AG20443 (cell line): ENCODE data around the gene SLC39A9.
"Not testable (repeated sequence)": the region's sequence is repeated elsewhere in the genome, so short reads cannot be mapped to it uniquely, and the experiment has no call there.

Experiments used
- DNase-seq: peaks from one replicate; pipeline ENCODE4 v3.0.0; 2012; ENCODE audit warnings: low spot score, mixed read lengths

Gene SLC39A9

GRCh38 chr14:69370061-69370460 is 28.4 kb upstream of the SLC39A9 start:
- DNase-seq = no peak

DNA sequence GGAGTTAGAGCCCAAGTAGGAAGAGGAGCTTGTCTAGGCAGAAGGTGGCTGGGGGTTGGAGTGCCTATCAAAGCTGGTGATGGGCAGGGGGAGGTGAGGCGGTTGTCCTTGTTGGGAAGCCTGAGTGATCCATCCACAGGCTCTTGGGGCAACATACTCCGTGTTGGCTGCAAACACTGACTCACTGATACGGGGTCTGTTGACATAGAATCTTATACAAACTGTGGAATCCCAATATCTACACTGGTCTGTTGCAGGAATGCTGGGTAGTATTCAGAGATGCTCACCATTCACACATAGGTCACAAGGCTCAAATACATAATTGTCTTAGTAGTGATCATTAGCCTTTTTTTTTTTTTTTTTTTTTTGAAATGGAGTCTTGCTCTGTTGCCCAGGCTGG is 26.3 kb upstream of the SLC39A9 start:
- no peak for DNase-seq

DNA sequence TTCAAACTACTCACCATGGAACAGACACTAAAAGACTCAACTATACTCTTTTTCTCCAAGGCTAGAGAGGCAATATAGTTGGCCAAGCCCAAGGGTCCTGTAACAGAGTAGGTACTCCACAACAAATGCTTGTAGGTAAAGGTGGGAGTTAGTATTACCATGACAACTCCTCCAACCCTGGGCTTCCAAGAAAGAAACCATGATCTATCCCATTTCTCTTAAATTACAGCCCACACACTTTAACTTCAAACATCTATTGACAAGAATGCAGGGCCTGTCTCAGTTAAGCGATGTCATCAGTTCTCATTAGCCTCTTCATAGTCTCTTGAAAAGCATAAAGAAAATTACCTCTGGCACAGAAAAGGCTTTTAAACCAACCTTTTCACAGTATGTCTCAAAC is 25.4 kb upstream of the SLC39A9 start:
- no peak for DNase-seq

GRCh38 chr14:69374235-69374634 is 24.3 kb upstream of the SLC39A9 start:
- no peak for DNase-seq

- DNase-seq = no peak
Observed at GRCh38 chr14:69375182-69375581, 23.3 kb upstream of the SLC39A9 start.

DNA sequence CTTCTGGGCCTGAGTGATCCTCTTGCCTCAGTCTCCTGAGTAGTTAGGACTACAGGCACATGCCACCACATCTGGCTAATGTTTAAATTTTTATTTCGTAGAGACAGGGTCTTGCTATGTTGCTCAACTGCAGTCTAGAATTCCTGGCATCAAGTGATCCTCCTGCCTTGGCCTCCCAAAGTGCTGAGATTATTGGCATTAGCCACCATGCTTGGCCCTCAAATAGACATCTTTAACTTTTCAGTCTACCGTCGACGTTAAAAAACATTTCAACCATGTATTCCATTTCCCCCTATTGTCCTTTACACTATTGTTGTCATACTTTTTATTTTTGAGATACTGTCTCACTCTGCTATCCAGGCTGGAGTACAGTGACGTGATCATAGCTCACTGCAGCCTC is 22.8 kb upstream of the SLC39A9 start:
- DNase-seq = no peak

DNA sequence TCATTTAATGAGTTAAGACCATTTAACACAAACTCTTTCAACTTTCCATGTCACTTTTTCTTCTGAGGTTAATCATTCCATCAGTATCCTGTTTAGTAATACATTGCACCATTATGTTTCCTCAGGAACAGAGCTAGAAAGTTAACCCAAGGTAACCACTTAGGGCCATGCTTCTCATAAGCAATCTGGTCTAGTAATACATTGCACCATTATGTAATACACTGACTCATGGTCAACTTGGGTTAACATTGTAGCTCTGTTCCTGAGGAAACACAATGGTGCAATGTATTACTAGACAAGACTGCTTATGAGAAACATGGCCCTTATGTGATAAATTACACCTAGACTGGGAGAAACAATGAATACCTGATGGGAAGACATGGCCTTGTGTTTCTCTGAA is 22.1 kb upstream of the SLC39A9 start:
- no peak for DNase-seq

GRCh38 chr14:69378274-69378673 is 20.2 kb upstream of the SLC39A9 start:
- DNase-seq = no peak

DNA sequence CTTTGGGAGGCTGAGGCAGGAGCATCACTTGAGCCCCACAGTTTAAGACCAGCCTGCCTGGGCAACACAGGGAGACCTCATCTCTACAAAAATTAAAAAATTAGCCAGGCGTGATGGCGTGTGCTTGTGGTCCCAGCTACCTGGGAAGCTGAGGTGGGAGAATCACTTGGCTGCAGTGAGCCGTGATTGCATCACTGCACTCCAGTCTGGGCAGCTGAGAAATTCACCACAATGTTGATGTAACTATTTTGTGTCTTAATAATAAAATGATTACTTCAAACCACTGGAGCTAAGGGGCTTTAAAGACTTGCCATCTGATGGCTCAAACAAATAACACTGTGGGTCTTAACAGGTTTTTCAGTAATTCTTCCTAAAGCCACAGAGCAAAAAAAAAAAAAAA is 11.2 kb upstream of the SLC39A9 start:
- DNase-seq = no peak

DNA sequence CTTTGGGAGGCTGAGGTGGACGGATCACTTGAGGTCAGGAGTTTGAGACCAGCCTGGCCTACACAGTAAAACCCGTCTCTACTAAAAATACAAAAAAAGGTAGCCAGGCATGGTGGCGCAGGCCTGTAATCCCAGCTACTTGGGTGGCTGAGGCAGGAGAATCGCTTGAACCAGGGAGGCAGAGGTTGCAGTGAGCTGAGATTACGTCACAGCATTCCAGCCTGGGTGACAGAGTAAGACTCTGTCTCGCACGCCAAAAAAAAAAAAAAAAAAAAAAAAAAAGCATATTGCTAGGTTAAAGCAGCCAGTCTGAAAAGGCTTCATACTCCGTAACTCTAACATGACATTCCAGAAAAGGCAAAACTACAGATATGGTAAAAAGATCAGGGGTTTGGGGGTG is 7.1 kb upstream of the SLC39A9 start:
- not testable (repeated sequence) for DNase-seq

- no peak for DNase-seq
Observed at GRCh38 chr14:69392481-69392880, 6.0 kb upstream of the SLC39A9 start.

GRCh38 chr14:69395929-69396328 is 2.6 kb upstream of the SLC39A9 start:
- DNase-seq = no peak

DNA sequence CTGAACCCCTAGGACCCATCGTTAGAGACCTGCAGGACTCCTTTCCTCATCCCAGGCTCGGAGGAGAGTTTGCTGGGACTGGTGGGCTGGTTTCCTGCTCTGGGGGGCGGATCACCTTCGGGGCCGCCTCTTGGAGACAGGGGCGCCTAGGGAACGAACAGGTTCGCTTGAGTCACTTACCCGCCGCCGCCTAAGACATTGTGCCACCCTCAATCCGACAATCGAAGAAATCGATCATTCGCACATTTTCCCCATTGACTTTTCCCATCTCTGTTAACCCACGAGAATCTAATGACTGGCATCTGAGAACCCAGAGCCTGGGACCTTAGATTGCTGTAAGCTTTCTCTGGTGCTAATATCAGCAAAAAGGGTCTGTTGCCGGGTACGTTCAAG is 322 bp downstream of the SLC39A9 start:
- DNase-seq = no peak

DNA sequence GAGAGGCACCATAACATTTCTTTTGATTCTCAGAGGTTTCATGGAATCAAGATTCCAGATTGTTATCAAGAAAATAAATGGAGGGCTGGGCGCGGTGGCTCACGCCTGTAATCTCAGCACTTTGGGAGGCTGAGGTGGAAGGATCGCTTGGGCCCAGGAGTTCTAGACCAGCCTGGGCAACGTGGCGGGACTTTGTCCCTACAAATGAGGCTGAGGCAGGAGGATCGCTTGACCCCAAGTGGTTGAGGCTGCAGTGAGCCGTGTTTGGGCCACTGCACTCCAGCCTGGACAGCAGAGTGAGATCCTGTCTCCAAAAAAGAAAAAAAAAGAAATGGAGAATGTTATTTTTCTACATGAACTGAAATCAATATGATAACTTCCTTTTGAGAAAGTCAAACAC is 1.3 kb downstream of the SLC39A9 start:
- DNase-seq = no peak

DNA sequence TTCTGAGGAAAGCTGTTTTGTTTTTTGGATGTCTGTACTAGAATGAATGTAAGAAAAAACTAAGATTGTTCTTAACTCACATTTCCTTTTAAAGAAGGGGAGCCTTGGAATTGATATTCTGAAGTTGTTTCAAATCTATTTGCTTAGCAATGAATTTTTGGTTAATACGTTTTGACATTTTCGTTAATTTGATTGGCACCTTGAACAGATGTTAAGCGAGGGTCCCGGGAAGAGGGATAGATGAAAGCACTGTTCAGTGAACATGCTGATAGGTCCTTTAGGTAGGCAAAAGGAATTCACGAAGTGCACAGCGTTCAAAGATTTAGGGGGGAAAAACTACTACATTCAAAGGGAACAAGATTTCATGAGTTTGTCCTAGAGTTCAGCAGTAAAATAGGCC is 1.7 kb downstream of the SLC39A9 start:
- no peak for DNase-seq

DNA sequence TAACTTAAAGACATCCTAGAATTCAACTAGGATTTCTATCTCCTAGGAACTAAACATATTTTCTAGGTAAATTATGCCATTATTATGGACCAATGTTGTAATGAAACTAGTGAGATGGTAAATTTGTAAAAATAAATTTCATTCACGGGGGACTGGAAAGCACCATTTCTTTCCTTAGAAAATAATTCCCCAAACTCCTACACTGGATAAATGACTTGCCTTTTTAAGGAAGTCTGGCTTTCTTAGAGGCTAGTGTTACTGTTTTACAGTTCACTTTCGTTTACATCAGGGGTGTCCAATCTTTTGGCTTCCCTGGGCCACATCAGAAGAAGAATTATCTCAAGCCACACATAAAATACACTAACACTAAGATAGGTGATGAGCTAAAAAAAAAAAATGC is 3.3 kb downstream of the SLC39A9 start:
- DNase-seq = no peak

DNA sequence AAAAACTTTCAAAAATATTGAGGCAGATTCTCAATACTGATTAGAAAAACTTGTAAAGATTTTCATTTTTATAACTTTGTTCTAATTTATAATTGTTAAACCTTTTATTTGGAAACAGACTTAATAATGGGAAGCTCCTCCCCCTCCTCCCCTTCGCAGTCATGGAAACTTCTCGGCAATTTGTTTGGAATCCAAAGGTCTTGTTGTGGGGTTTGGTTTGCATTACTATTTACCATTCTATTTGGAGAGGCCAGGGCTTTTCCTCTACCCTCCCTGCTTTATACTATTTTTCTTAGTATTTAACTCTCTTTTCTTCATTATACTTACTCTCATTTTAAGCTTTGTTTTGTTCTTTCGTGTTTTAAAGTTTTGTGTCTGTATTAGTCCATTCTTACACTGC is 6.0 kb downstream of the SLC39A9 start:
- no peak for DNase-seq

DNA sequence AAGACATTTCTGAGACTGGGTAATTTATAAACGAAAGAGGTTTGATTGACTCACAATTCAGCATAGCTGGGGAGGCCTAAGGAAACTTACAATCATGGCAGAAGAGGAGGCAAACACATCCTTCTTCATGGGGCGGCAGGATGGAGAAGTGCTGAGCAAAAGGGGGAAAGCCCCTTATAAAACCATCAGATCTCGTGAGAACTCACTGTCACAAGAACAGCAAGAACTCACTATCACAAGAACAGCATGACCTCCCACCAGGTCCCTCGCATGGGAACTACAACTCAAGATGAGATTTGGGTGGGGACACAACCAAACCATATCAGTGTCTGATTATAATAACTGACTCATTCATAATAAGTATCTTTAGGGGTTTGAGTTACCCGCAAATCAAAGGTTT is 6.4 kb downstream of the SLC39A9 start:
- no peak for DNase-seq

DNA sequence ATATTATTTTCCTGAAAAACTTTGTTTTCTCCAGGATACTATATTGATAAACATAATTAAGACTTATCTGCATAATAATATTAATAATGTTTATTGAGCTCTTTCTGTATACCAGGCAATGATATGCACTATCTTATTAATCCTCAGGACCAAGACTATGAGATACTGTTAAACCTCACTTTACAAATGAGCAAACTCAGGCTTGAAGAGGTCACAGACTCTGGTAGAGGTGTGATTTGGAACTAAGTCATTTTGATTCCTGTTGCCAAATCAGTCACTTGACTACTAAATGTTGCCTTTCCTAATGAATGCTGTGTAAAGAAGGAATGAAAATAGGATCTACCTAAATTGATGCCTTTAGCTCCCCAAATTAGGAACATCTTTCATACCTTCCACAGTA is 7.3 kb downstream of the SLC39A9 start:
- no peak for DNase-seq

DNA sequence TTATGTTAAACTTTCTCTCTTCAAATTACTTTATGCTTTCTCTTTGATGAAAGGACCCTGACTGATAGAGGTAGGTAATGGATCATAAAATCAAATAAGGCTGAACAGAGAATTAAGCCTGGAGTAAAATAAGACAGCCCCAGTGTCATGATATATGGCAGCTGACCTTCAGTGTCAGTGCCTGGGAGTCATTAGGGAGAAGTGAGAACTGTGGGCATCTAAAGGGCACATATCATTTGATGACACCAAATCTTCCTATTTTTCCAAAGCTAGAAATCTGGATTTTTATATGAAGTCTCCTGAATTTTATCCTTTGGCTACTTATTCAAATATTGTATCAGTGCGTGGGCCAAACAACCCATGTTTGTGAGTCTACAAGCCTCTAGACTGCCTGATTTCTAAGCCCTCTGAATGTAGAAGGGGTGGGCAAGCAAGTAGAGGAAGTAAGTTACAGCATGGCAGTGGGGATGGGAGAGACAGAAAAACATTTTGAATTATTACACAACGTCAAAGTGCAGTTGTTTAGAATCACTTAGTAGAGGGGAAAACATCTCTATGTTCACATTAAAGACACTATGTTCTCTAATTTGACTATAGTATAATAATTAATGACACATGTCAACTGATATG is 10.0 kb downstream of the SLC39A9 start:
- DNase-seq = no peak

GRCh38 chr14:69413483-69413882 is 15.0 kb downstream of the SLC39A9 start:
- no peak for DNase-seq

- not testable (repeated sequence) for DNase-seq
Observed at GRCh38 chr14:69416087-69416486, 17.6 kb downstream of the SLC39A9 start.

GRCh38 chr14:69423279-69423678 is 24.8 kb downstream of the SLC39A9 start:
- peak; percentile 35 for DNase-seq

DNA sequence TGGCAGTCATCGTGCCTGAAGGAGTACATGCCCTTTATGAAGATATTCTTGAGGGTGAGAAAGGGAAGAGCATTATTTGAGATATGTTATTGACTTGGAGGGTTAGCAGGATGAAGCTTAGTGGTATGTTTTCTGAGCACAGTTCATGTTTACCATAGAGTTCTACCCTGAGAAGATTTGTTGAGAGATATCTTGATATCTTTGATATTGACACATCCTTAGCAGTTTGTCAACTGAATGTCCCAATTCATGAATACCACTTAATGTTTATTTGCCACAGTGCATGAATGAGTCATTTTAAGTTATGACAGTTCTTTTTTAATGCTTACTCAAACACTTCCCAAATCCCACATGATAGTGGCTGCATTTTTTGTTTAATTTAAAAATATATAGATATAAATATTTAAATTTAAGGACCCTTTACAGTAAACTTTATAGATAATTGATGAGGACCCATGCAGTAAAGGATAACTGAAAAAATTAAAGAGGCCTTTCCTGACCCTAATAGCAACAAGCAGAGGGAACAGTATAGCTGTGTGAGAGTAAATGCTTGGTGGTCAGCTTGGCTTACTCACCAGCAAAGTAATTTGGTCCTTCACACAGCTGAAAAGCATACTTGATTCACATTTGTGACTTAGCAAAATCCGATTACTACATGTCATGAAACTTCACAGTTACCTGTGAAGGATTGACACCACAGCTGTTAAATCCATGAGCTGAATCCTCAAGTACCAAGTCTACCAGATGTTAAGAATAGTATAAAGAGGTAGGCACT is 25.8 kb downstream of the SLC39A9 start:
- peak; percentile 14 for DNase-seq
